Activated CD4-positive, alpha-beta T cell treated with anti-CD3 and anti-CD28 coated beads, Interleukin-2, Interleukin-6, amounts not matched to agents 100 ng/mL and 50 ng/mL, durations not matched to agents 16 hours and 8 hours (primary cell): ENCODE results near the gene AMDHD2.

Experiments
- DNase-seq: peaks from one replicate; pipeline ENCODE4 v3.0.0-alpha.2; 2020

Gene AMDHD2

GRCh38 chr16:2483939-2484897, 36.0 kb upstream of the AMDHD2 start:
- no peak for DNase-seq

- no peak for DNase-seq
Observed at GRCh38 chr16:2484898-2485508, 35.2 kb upstream of the AMDHD2 start.

- DNase-seq: no peak
Observed at GRCh38 chr16:2485811-2486507, 34.2 kb upstream of the AMDHD2 start.

GRCh38 chr16:2486645-2487516, 33.3 kb upstream of the AMDHD2 start:
- DNase-seq: peak; percentile 72

- DNase-seq: no peak
Observed at GRCh38 chr16:2487517-2487842, 32.7 kb upstream of the AMDHD2 start.

- no peak for DNase-seq
Observed at GRCh38 chr16:2487903-2488531, 32.2 kb upstream of the AMDHD2 start.

GRCh38 chr16:2489581-2489980, 30.6 kb upstream of the AMDHD2 start:
- DNase-seq: no peak

- no peak for DNase-seq
Observed at GRCh38 chr16:2490190-2491105, 29.7 kb upstream of the AMDHD2 start.

GRCh38 chr16:2492292-2492691, 27.9 kb upstream of the AMDHD2 start:
- no peak for DNase-seq

- no peak for DNase-seq
Observed at GRCh38 chr16:2493605-2494004, 26.6 kb upstream of the AMDHD2 start.

- DNase-seq: no peak
Observed at GRCh38 chr16:2494616-2495015, 25.6 kb upstream of the AMDHD2 start.

- no peak for DNase-seq
Observed at GRCh38 chr16:2495041-2495440, 25.1 kb upstream of the AMDHD2 start.

GRCh38 chr16:2496223-2497115, 23.7 kb upstream of the AMDHD2 start:
- DNase-seq: no peak

- DNase-seq: no peak
Observed at GRCh38 chr16:2497116-2497630, 23.0 kb upstream of the AMDHD2 start.

- DNase-seq: no peak
Observed at GRCh38 chr16:2497695-2498484, 22.3 kb upstream of the AMDHD2 start.

GRCh38 chr16:2498531-2499253, 21.5 kb upstream of the AMDHD2 start:
- no peak for DNase-seq

GRCh38 chr16:2499454-2499853, 20.7 kb upstream of the AMDHD2 start:
- DNase-seq: no peak

GRCh38 chr16:2499890-2500429, 20.2 kb upstream of the AMDHD2 start:
- DNase-seq: no peak
